Measurements from ENCODE around the gene PPP2R3A. TPM values are rescaled to one million over a fixed set of nuclear protein-coding genes. Genes with fewer than 3 reads are reported as not detected.

The PPP2R3A gene
- total RNA-seq, 3 donors from 2014 or later (not counting 1 experiment from before 2014, with no cell fraction given): 0.35 to 0.43 (median 0.40) TPM

DNA sequence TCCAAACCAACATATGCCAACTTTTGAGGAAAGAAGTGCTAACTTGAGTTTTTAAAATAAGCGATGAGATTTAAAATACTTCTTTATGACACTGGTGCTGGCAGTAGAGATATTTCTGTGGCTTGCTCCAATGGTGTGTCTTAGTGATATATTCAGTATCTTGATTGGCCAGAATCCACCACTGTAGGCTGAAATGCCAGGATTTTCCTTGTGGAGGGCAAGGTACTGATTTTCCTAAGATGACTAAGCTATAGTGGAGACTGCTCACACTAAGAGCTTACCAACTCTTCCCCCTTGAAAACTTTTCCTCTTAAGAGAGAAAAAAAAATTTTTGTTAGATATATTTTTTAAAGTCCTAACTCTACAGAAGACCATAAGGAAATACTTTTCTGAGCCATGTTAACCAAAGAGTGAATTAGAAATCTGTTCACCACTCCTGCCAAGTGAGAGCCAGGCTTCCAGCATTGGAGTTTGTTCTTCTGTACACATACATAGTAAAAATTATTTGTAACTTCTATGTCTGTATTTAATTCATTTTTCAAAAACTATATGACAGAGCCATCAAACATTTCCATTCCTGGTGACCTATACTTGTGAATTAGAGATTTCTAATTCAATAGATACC, 109.1 kb downstream of the PPP2R3A start:
- ATAC-seq (no peak), DNase-seq (no peak)
- TF ChIP-seq, protein P1, sequence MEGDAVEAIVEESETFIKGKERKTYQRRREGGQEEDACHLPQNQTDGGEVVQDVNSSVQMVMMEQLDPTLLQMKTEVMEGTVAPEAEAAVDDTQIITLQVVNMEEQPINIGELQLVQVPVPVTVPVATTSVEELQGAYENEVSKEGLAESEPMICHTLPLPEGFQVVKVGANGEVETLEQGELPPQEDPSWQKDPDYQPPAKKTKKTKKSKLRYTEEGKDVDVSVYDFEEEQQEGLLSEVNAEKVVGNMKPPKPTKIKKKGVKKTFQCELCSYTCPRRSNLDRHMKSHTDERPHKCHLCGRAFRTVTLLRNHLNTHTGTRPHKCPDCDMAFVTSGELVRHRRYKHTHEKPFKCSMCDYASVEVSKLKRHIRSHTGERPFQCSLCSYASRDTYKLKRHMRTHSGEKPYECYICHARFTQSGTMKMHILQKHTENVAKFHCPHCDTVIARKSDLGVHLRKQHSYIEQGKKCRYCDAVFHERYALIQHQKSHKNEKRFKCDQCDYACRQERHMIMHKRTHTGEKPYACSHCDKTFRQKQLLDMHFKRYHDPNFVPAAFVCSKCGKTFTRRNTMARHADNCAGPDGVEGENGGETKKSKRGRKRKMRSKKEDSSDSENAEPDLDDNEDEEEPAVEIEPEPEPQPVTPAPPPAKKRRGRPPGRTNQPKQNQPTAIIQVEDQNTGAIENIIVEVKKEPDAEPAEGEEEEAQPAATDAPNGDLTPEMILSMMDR (IDR thresholded peaks at IDR 0.05): no peak
- Mint-ChIP-seq H3K9me3 (no peaks in the 10 kb centered on the region), H3K4me3 (no peak overlapping the region), H3K27me3 (ENCODE audit: low read depth in 2 of 2) (peaks cover 3 to 4% of the 10 kb centered on the region in 2 donors), H3K4me1 (peaks cover 0 to 8% of the 10 kb centered on the region in 2 donors), H3K27ac (no peak overlapping the region), H3K36me3 (no peaks in the 10 kb centered on the region)
- H3K9me3 ChIP-seq (ENCODE audit: control insufficient read depth, insufficient read depth, low read length): no peaks in the 10 kb centered on the region
- H3K36me3 ChIP-seq (ENCODE audit: control insufficient read depth, insufficient read depth, low read length): no peaks in the 10 kb centered on the region
- H3K27me3 ChIP-seq (ENCODE audit: control insufficient read depth, insufficient read depth, low read length): no peaks in the 10 kb centered on the region
- H3K4me3 ChIP-seq (ENCODE audit: low read length): no peak overlapping the region
- H3K27ac ChIP-seq (ENCODE audit: low read length): no peak overlapping the region
- intact Hi-C loops (cut with micrococcal nuclease): loop anchor here (1.0 to 10.0 kb wide), 8 partner anchors 120 to 1870 kb away; partner anchors contain the start of genes MSL2 and PCCB
- no peaks in the 10 kb centered on the region for H3K4me1 ChIP-seq (ENCODE audit: control insufficient read depth, insufficient read depth, low read length)
- WGBS (ENCODE audit: insufficient coverage): 93% methylated on average over 1 of the region's 1 CpG

- TF ChIP-seq, protein P1 (IDR thresholded peaks at IDR 0.05): peak; percentile 99
- Histone ChIP-seq H3K4me3 (ENCODE audit: low read length) (no peak overlapping the region), H3K27me3 (ENCODE audit: control insufficient read depth, insufficient read depth, low read length) (no peaks in the 10 kb centered on the region), H3K4me1 (ENCODE audit: control insufficient read depth, insufficient read depth, low read length) (no peaks in the 10 kb centered on the region), H3K36me3 (ENCODE audit: control insufficient read depth, insufficient read depth, low read length) (no peaks in the 10 kb centered on the region), H3K27ac (ENCODE audit: low read length) (no peak overlapping the region), H3K9me3 (ENCODE audit: control insufficient read depth, insufficient read depth, low read length) (no peaks in the 10 kb centered on the region)
- Mint-ChIP-seq H3K4me3 (no peak overlapping the region), H3K27ac (no peak overlapping the region), H3K9me3 (no peaks in the 10 kb centered on the region), H3K36me3 (no peaks in the 10 kb centered on the region), H3K27me3 (ENCODE audit: low read depth in 2 of 2) (peaks cover 3 to 4% of the 10 kb centered on the region in 2 donors), H3K4me1 (peaks cover 0 to 8% of the 10 kb centered on the region in 2 donors)
- ATAC-seq (peak; percentile 85 to 88 (median 86)), DNase-seq (peak; percentile 58 to 89)
- WGBS (ENCODE audit: insufficient coverage): no CpG with 5 or more reads among the region's 1 CpG
- intact Hi-C loops (cut with micrococcal nuclease): loop anchor here (1.0 to 10.0 kb wide), 8 partner anchors 119 to 1869 kb away; partner anchors contain the start of genes MSL2 and PCCB
Observed at GRCh38 chr3:136075218-136075808, 109.8 kb downstream of the PPP2R3A start.

DNA sequence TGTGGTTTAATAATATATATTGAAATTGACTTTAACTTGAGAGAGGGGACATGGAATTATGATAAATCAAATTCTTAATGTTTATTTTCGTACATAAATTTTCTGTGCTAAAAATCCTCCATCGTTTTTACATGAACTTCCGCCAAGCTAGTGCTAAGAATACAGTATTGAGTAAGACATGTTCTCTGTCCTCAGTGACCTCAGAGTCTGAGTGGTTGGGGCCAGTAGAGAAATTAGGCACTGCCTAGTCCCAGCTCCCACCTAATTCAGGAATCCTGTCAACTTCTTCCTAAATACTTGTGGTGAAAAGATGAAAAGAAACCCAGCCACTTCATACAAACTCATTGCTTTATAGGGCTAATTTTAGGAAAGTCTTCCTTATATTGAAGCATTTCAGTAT, 110.3 kb downstream of the PPP2R3A start:
- TF ChIP-seq, protein P1 (IDR thresholded peaks at IDR 0.05): no peak
- Histone ChIP-seq H3K9me3 (ENCODE audit: control insufficient read depth, insufficient read depth, low read length) (no peaks in the 10 kb centered on the region), H3K4me1 (ENCODE audit: control insufficient read depth, insufficient read depth, low read length) (no peaks in the 10 kb centered on the region), H3K36me3 (ENCODE audit: control insufficient read depth, insufficient read depth, low read length) (no peaks in the 10 kb centered on the region), H3K27me3 (ENCODE audit: control insufficient read depth, insufficient read depth, low read length) (no peaks in the 10 kb centered on the region), H3K27ac (ENCODE audit: low read length) (no peak overlapping the region), H3K4me3 (ENCODE audit: low read length) (no peak overlapping the region)
- Mint-ChIP-seq H3K4me1 (peaks cover 0 to 8% of the 10 kb centered on the region in 2 donors), H3K4me3 (no peak overlapping the region), H3K27me3 (ENCODE audit: low read depth in 2 of 2) (peaks cover 3 to 4% of the 10 kb centered on the region in 2 donors), H3K36me3 (no peaks in the 10 kb centered on the region), H3K9me3 (no peaks in the 10 kb centered on the region), H3K27ac (no peak overlapping the region)
- intact Hi-C loops (cut with micrococcal nuclease): loop anchor here (1.0 to 10.0 kb wide), 8 partner anchors 119 to 1869 kb away; partner anchors contain the start of genes MSL2 and PCCB
- WGBS (ENCODE audit: insufficient coverage): 63% methylated on average over 3 of the region's 3 CpGs
- ATAC-seq: no peak
- DNase-seq: no peak
